ENCODE results near the gene NOXRED1.

Gene NOXRED1

DNA sequence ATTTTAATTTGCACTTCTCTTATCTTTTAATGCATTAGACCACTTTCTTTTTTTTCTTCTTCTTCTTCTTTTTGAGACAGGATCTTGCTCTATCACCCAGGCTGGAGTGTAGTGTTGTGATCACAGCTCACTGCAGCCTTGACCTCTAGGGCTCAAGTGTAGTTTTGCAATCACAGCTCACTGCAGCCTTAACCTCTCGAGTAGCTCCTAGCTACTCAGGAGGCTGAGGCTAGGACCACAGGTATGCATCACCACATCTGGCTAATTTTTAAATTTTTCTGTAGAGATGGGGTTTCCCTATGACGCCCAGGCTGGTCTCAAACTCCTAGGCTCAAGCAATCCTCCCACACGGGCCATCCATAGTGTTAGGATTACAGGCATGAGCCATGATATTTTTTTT, 59.2 kb downstream of the NOXRED1 start:
- H3K4me3 ChIP-seq (ENCODE audit: low read depth, low read length): no peak overlapping the region
- DNase-seq (ENCODE audit: low read depth): no peak
- TF ChIP-seq, protein P1, sequence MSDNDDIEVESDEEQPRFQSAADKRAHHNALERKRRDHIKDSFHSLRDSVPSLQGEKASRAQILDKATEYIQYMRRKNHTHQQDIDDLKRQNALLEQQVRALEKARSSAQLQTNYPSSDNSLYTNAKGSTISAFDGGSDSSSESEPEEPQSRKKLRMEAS (IDR thresholded peaks at IDR 0.05; ENCODE audit: low read depth, low read length): no peak
- TF ChIP-seq MYC (IDR thresholded peaks at IDR 0.05; ENCODE audit: low read depth, low read length): no peak
- TF ChIP-seq, protein P2, sequence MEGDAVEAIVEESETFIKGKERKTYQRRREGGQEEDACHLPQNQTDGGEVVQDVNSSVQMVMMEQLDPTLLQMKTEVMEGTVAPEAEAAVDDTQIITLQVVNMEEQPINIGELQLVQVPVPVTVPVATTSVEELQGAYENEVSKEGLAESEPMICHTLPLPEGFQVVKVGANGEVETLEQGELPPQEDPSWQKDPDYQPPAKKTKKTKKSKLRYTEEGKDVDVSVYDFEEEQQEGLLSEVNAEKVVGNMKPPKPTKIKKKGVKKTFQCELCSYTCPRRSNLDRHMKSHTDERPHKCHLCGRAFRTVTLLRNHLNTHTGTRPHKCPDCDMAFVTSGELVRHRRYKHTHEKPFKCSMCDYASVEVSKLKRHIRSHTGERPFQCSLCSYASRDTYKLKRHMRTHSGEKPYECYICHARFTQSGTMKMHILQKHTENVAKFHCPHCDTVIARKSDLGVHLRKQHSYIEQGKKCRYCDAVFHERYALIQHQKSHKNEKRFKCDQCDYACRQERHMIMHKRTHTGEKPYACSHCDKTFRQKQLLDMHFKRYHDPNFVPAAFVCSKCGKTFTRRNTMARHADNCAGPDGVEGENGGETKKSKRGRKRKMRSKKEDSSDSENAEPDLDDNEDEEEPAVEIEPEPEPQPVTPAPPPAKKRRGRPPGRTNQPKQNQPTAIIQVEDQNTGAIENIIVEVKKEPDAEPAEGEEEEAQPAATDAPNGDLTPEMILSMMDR (IDR thresholded peaks at IDR 0.05; ENCODE audit: low read depth, low read length): no peak
- no peak for TF ChIP-seq POLR2A (IDR thresholded peaks at IDR 0.05; ENCODE audit: extremely low read depth, insufficient read length)

DNA sequence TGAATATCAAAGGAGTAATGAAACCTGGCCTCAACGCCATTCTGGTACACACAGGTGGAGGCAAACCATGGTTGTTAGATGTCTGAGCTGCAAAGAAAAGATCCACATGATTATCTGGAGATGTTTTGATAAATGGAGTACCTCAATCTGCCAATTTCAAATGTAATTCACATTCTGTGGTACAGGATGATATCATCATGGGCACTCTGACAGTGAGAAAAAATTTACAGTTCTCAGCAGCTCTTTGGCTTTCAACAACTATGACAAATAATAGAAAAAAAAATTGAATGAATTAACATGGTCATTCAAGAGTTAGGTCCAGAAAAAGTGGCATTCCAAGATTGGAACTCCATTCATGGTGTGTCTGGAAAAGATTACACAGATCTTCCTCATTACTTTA, 63.7 kb downstream of the NOXRED1 start:
- H3K4me3 ChIP-seq (ENCODE audit: low read depth, low read length): no peak overlapping the region
- TF ChIP-seq, protein P2 (IDR thresholded peaks at IDR 0.05; ENCODE audit: low read depth, low read length): no peak
- TF ChIP-seq POLR2A (IDR thresholded peaks at IDR 0.05; ENCODE audit: extremely low read depth, insufficient read length) (no peak), MYC (IDR thresholded peaks at IDR 0.05; ENCODE audit: low read depth, low read length) (no peak)
- TF ChIP-seq, protein P1 (IDR thresholded peaks at IDR 0.05; ENCODE audit: low read depth, low read length): no peak
- DNase-seq (ENCODE audit: low read depth): no peak

DNA sequence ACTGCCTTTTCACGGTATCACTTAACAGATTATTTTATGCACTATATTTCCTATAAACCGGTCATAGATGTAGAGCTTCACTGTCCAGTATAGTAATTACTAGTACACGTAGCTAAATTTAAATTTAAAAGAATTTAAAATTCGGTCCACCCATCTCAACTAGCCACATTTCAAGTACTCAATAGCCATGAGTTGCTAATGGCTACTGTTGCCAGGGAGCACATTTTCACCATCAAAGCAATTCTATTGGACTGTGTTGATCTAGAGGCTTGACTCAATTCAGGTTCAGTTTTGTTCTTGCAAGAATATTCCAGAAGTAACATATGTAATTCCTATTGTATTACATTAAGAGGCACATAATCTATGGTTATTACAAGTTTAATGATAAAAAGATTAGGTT, 66.4 kb downstream of the NOXRED1 start:
- no peak for DNase-seq (ENCODE audit: low read depth)

DNA sequence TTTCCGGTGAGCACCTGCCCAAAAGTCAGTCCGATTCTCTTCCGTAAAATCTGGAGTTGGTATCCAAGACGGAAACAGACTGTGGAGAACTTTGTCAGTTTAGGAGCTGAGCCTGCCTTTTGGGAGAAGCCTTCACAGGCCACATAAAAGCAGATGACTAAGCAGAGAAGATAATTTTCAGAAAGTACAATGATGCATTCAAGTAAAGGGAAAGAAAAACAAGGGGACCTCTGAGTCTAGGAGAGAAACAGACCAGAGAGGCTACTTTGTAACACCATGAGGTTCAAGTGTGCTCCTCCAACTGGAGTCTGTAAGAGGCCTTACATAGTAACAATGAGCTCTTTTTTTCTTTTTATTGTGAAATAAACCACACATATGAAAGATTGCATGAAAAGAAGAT, 67.5 kb downstream of the NOXRED1 start:
- DNase-seq (ENCODE audit: low read depth): no peak
- TF ChIP-seq POLR2A (IDR thresholded peaks at IDR 0.05; ENCODE audit: extremely low read depth, insufficient read length) (no peak), MYC (IDR thresholded peaks at IDR 0.05; ENCODE audit: low read depth, low read length) (no peak)
- TF ChIP-seq, protein P1 (IDR thresholded peaks at IDR 0.05; ENCODE audit: low read depth, low read length): no peak
- TF ChIP-seq, protein P2 (IDR thresholded peaks at IDR 0.05; ENCODE audit: low read depth, low read length): no peak
- H3K4me3 ChIP-seq (ENCODE audit: low read depth, low read length): no peak overlapping the region

More for the DNA sequence above, 66.4 kb downstream of the NOXRED1 start:
- TF ChIP-seq, protein P1 (IDR thresholded peaks at IDR 0.05; ENCODE audit: low read depth, low read length): no peak
- TF ChIP-seq MYC (IDR thresholded peaks at IDR 0.05; ENCODE audit: low read depth, low read length) (no peak), POLR2A (IDR thresholded peaks at IDR 0.05; ENCODE audit: extremely low read depth, insufficient read length) (no peak)
- TF ChIP-seq, protein P2 (IDR thresholded peaks at IDR 0.05; ENCODE audit: low read depth, low read length): no peak
- no peak overlapping the region for H3K4me3 ChIP-seq (ENCODE audit: low read depth, low read length)

DNA sequence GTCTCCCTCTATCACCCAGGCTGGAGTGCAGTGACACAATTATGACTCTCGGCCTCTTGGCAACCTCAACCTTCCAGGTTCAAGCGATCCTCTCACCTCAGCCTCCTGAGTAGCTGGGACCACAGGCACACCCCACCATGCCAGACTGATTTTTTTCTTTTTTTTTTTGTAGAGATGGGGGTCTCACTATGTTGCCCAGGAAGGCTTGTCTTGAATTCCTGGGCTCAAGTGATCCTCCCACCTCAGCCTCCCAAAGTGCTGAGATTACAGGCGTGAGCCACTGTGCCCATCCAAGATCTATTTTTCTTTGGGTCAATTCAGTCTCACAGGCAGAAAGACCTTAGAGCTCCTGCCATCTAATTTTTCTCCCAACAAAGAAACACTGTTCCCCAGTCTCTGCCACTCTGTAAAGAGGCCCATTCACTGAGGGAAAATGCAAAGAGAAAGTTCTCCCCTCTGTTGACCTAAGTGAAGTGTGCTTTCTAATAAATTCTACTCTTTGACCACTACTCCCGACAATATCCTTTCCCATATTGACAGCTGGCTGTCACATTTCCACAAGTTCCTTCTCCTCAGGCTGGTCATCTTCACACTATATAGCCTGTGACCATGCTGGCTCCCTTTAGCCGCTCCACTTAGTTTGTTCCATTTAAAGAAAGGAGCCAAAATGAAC, 69.7 kb downstream of the NOXRED1 start:
- no peak overlapping the region for H3K4me3 ChIP-seq (ENCODE audit: low read depth, low read length)
- TF ChIP-seq POLR2A (IDR thresholded peaks at IDR 0.05; ENCODE audit: extremely low read depth, insufficient read length) (no peak), MYC (IDR thresholded peaks at IDR 0.05; ENCODE audit: low read depth, low read length) (no peak)
- TF ChIP-seq, protein P2 (IDR thresholded peaks at IDR 0.05; ENCODE audit: low read depth, low read length): no peak
- TF ChIP-seq, protein P1 (IDR thresholded peaks at IDR 0.05; ENCODE audit: low read depth, low read length): no peak
- DNase-seq (ENCODE audit: low read depth): no peak
